Stromal cell of bone marrow (primary cell): Measurements from ENCODE around the gene PLEKHB1.
A peak's percentile ranks its signal among the peaks of the same experiment; 100 is the strongest.
"Not testable (repeated sequence)": the region's sequence is repeated elsewhere in the genome, so short reads cannot be mapped to it uniquely, and the experiment has no call there.

Experiments
- DNase-seq: peaks from one replicate; pipeline ENCODE4 v3.0.0-alpha.2; 2012; ENCODE audit warnings: low read depth

The PLEKHB1 gene

DNA sequence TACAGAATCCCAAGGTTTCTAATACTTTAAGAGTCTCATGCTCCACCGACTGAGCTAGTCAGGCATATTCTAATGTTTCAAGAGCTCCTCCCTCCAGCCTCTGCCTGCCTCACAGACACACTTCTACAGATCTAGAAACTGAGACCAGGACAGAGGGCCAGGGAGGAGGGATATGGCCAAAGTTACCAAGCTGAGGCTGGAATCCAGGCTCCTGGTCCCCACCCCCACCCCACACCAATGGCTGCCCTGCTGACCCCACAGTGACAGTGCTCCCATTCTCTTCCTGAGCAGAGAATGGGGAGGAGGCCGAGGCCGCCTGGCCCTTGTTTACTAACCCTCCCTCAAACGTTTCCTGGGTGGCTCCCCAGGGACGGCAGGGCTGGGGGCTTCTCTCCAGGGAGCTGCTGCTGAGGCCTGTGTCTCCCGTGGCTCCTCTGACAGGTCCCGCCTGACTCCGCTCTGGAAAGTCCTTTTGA, 2.2 kb downstream of the PLEKHB1 start:
- no peak for DNase-seq

DNA sequence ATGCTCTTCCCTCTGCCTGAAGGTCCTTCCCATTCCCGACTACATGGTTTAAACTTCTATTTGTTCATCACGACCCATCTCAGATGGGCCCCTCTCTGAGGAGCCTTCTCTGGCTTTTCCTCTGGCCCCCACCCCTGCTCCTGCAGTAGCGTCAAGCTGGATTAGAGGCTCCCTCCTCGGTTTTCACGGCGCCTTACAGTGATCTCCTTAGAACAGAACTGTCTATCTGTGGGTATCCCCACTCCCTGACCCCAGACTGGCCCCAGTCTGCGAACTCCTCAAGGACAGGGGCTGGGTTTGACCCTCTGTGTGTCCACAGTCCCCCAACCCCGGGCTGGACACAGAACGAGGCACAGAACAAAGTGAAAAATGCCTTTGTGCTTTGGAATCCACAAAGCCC, 2.8 kb downstream of the PLEKHB1 start:
- DNase-seq = no peak

DNA sequence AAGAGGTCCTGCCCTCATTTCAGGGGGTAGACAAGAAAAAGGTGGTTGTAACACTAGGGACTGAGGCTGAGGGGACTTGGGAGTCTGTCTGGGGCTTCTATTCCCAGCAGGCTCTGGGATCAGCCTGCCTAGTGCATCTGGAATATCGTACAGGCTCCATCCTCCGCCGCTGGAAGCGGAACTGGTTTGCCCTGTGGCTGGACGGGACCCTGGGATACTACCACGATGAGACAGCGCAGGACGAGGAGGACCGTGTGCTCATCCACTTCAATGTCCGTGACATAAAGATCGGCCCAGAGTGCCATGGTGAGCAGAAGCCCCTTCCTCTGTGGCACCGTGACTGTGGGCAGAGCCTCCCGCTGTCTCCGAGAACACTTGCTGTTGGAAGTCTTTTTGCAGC, 4.0 kb downstream of the PLEKHB1 start:
- DNase-seq = no peak

DNA sequence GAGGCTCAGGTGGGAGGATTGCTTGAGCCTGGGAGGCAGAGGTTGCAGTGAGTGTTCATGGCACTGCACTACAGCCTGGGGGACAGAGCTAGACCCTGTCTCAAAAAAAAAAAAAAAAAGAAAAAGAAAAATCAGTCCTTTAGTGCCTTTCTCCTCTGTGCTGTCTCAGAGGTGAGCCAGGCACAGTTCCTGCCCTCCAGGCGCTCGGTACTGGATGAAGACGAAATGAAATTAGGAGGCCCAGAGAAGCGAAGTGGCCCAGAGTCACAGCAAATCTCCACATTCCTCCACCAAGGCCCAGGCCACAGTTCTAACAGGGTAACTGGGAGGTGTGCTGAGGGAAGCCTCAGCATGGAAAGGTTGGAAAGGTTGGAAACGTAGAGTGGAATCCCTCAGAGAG, 4.9 kb downstream of the PLEKHB1 start:
- no peak for DNase-seq

DNA sequence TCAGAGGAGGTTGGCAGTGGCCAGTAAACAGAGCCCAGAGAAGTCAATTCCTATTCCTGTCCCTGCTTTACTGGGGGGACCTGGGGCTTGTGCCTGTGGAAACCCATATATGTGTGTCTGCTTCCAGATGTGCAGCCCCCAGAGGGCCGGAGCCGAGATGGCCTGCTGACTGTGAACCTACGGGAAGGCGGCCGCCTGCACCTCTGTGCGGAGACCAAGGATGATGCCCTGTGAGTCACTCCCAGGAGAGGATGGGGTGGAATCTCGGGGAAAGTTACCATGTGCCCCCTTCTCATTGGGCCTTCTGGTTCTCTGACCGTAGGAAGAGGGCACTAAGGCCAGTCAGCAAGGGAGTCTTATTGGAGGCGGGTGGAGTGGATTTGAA, 5.3 kb downstream of the PLEKHB1 start:
- no peak for DNase-seq

DNA sequence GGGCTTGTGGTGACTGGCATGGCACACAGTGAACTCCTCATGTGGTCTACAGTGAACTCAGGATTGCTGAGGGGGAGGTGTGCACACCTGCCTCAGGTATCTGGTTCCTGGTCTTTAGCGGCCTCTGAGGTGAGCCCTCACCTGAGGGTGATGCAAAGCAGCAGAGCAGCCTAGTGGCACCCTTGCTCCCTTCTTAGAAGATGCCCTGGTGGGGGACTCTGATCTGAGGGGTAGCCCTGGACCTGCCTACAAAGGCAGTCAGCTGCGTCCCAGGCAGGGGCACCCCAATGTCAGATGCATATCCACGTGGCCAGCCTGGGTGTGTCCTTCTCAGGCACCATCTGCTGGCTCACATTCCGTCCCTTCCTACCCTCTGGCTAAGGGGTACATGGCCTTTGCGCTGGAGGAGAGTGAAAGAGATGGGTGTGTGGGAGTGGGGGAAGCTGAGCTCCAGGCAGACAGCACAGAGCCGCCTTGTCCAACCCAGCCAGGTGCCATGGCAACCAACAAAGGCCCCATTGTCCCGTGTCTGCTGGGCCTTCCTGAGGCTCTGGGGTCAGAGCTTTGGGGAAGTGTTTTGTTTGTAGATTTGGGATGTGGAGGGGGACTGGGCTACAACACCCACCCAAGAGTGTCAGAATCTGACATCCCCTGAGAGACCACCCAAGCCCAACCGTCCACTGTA, 5.8 kb downstream of the PLEKHB1 start:
- no peak for DNase-seq

DNA sequence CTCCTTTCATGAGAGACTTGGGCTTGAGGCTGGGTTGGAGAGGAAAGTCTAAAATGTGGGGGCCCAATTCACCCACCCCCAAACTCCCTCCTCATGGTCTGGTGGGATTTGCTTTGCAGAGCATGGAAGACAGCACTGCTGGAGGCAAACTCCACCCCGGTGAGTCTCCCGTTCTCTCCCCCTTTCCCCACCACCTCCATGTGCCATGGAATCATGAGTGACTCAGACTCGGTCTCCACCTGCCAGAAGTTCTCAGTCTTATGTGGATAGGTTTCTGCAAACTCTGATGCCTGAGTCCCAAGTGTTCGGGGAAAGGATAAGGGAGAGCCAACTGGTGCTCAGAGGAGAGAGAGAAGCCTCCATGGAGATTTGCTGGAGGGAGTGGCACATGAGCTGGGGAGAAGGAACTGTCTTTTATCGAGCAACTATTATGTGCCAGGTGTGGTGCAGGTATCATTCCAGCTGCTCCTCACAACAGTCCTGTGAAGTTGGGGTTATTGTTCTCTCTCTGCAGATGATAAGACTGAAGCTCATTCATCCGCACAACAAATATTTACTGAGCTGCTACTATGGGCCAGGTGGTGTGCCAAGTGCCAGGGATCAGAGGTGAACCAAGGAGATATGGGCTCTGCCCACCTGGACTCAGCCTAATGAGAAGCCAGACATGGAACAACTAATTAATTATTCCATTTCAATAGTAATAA, 6.6 kb downstream of the PLEKHB1 start:
- DNase-seq = no peak

DNA sequence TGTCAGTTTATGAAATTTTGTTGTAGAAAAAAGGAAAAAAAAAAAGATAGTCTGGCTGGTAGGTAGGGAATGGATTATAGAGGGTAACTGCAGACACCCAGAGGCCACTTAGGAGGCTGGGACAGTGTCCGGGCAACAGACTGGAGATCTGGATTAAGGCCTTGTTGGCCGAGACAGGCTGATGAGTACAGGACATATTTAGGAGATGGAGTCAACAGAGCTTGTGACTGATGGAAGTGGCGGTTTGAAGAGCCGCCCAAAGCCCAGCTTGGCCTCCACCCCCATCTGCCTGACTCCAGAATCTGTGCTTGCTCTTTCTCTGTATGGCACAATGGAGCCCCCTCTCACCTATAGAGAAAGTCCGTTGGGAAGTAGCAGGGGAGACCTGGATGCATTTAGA, 7.6 kb downstream of the PLEKHB1 start:
- DNase-seq = no peak

DNA sequence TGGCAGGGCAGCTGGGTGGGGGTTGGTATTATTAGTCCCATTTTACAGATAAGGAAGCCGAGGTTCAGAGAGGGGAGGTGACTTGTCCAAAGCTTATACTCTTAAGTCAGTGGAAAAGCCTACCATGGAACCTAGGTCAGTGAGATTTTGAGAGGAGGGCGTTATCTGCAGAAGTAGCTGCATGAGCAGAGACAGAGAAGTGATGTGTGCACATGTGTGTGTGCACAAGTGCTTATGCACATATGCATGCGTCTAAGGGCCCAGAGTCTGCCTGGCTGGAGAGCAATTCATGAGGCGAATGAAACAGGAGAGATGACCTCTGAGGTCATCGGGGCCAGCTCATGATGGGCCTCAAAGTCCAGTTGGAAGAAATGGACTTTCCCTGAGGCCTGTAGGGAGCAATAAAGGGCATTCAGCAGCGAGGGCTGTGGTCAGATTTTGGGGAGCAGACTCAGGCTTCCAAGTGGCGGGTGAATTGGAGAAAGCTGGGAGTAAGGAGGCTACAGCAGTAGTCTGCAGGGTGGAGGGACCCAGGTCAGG, 8.2 kb downstream of the PLEKHB1 start:
- DNase-seq = no peak

DNA sequence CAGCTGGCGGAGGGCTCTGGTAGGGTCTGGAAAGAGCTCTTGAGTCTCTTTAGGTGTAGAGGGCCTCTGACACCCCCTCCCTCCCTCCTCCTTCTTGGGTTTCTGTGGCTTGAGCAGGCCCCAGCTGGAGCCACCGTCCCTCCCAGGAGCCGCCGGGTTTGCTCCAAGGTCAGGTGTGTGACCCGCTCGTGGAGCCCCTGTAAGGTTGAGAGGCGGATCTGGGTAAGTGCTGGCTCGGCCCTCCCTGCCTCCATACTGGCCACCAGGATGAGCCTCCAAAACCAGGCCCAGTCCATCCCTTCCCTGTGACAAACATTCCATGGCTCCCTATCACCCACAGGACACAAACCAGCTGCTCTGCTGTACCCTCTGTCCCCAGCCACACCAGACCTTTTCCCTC, 9.3 kb downstream of the PLEKHB1 start:
- no peak for DNase-seq

DNA sequence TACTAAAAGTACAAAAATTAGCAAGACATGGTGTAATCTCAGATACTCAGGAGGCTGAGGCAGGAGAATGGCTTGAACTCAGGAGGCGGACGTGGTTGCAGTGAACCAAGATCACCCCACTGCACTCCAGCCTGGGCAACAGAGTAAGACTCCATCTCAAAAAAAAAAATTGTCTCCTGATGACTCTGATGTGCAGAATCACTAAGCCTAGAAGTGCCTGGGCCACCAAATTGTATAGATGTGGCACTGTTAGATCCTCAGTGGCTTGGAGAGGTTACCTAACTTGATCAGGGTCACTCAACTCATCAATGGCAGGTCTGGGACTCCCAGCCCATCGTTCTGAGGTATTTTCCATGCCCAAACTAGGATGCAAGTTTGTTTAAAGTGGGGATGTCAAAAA, 10.6 kb downstream of the PLEKHB1 start:
- DNase-seq = no peak

DNA sequence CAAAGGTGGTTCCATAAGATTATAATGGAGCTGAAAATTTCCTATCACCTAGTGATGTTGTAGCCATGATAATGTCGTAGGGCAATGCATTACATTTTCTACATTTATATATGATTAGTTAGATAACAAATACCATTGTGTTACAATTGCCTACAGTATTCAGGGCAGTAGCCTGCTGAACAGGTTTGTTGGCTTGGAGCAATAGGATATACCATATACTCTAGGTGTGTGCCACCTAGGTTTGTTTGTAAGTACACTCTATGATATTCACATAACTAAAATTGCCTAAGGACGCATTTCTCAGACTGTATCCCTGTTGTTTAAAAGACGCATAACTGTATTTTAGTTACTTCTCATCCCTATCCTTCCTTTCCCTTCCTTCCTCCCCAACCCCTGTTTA, 13.6 kb downstream of the PLEKHB1 start:
- DNase-seq = no peak

DNA sequence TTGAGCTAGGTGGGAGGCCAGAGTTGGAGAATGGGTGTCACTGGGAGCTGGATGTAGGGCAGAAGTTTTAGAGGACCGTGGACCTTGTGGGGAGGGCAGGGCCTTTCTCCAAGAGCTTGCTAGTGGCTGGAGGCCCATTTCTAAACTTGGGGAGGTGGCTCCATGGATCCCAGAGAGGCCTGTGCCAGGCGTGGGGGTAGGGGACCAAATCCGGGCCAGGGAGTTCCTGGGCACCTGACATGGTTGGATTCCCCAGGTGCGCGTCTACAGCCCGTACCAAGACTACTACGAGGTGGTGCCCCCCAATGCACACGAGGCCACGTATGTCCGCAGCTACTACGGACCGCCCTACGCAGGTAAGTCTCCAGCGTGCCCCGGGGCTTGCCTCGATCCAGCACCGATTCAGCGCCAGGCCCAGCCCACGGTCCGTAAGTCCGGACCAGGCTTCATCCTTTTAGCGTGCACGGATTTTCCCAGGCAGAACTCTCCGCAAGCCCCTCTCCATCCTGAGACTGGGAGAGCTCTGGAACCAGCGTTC, 14.2 kb downstream of the PLEKHB1 start:
- DNase-seq = no peak

DNA sequence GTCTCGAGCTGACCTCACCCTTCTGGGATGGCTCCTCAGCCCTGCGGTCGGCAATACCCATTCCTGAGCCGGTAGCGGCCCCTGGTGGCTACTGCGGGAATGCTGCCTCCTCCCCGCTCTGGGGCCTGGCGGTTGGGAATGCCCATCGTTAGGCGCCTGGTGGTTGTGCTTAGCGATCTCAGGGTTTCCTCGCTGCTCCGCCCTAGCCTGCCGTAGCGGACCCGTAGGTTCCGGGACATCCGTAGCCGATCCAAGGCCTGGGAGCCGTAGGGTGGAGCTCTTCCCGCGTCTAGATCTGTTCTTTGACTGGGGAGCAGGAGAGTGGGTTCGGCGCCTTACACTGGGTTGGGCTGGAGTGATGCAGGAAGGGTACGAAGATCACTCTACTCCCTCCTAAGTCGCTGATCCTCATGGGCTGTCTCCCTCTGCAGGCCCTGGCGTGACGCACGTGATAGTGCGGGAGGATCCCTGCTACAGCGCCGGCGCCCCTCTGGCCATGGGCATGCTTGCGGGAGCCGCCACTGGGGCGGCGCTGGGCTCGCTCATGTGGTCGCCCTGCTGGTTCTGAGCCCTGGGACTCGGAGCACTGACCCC, 14.8 kb downstream of the PLEKHB1 start:
- DNase-seq = peak; percentile 67

DNA sequence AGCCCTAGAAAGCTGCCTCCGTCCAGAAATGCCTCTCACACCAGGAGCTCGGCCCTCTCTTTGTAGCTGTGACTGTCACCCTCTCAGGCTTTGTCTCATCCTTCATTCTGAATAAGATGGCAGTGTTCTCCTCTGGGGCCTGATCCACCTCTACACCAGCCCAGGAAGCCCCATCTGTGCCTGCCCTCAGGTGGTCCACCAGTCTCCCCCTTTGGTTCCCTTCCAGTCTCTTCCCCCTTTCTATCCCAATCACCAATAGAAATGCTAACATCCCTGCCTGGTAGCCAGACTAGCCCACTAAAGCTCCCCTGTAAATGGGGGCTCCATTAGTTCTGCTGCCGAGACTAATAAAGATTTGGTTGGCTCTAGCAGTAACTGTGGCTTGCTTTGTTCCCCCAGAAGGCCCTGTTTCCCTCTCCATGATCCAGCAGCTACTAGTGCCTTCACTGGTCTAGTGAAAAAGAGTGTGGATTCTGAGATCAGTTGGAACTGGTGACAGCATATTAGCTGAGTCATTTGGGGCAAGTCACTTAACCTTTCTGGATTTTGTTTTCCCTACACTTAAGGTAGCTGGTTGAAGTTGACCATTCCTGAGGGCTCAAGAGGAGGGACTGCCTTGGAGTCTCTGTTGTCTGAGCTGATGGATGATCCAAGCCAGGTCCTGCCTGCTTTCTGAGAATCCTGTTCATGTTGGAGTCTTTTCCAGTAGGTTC, 16.2 kb downstream of the PLEKHB1 start:
- DNase-seq = peak; percentile 8

DNA sequence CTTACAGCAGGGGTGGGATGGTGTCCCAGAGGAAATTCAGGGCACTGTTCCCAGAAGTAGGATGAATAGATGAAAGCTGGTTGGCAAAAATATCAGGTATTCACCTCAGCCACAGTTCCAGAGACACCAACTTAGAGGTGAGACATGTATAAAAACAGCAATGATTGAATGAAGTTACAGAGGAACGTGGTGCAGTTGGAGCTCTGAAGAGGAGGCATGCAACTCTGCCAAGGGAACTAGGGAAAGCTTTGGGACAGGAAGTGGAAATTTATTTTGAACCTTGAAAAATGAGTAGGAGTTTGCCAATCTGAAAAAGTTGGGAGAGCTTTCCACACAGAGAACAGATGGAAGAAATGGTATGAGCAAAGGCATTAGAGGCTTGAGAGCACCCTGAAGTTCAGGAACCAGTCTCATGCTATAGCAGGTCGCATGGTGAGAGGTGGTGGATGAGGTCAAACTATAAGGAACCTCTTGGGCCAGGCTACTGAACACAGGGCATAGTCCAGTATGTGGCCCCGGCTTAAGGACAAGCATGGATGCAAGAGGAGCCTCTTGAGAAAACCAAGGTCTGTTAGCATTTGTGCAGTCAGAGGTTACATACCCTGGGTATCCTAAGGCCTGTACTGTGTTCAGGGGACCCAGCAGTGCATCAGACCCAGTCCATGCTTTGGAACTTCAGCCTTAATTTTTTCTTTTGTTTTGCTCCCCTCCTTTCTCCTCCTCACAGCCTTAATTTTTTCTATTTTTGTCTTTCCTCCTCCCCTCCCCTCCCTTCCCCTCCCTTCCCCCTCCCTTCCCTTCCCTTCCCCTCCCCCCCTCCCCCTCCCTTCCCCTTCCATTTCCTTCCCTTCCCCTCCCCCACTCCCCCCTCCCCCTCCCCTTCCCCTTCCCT, 17.5 kb downstream of the PLEKHB1 start:
- DNase-seq = no peak

DNA sequence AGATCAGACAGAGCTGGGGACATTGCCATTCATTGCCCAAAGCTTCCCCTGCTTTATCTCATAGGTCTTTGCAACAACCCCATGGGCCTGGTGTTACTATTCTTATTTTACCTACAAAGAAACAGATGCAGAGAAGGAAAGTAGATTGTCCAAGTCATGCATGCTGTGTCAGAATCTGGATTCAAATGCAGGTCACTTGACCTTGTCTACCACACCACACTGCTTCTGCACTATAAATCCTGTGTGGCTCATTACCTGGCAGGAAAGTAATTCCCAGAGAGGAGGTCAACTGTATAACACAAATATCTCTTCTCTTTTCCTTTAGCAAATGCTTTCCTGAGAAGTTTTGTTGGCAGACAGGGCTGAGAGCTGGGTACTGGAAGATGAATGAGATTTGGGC, 18.5 kb downstream of the PLEKHB1 start:
- DNase-seq = no peak

DNA sequence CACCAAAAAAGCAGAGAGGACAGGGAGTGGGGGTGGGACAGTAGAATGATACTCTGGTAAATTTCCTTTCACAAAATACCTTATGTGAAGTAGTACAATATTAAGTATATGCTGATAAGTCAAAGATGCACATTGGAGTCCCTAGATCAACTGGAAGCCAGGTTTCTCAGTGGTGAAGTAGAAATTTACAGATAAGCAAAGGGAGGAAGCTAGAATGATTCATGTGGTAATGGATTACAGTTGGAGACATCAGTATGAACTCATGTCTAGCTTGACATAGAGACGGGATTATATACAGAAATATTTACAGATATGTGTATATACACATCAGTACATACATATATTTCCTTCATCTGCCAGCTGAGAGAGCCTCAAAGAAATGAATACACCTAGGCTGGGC, 21.5 kb downstream of the PLEKHB1 start:
- DNase-seq = no peak

DNA sequence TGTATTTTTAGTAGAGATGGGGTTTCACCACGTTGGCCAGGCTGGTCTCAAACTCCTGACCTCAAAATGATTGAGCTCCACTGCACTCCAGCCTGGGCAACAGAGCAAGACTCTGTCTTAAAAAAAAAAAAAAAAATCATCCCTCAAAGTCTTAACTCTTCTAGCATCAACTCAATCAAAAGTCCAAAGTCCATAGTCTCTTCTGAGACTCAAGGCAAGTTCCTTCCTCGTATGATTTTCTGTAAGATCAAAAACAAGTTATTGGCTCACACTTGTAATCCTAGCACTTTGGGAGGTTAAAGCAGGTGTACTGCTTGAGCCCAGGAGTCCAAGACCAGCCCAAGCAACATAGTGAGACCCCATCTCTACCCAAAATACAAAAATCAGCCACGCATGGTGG, 24.4 kb downstream of the PLEKHB1 start:
- no peak for DNase-seq

DNA sequence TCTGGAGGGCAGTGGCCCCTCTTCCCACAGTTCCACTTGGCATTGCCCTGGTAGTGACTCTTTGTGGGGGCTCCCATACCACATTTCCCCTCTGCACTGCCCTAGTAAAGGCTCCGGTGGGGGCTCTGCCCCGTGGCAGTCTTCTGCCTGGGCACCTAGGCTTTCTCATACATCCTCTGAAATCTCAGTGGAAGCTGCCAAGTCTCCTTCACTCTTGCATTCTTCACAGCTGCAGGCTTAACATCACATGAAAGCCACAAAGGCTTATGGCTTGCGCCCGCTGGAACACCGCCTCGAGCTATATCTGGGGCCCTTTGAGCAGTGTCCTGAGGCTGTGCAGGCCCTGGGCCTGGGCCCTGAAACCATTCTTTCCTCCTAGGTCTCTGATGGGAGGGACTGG, 25.3 kb downstream of the PLEKHB1 start:
- DNase-seq = no peak

DNA sequence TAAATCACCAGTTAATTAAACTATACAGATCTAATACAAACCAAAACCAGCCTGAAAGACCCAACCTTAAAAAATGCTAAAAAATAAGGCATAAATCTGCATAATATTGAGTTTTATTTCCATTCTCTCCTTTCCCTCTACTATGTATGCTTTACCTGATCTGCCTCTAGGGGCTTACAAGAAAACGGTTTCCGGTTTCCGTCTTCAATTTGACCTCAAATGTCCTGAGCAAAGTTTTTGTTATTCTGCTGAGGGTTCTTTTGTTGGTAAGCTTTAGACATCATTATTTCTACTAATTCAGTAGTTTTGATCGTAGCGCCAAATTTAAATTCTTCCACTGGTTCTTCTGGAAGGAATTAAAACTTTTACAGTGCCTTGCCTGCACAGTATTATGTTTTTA, 30.2 kb downstream of the PLEKHB1 start:
- not testable (repeated sequence) for DNase-seq
